HG03520 (cell line): ENCODE data around the gene GDF10.

Experiments
- ATAC-seq: cut with Tn5 transposase; IDR thresholded peaks from one replicate; pipeline ENCODE4 v1.9.1; 2021; ENCODE audit warnings: mild to moderate bottlenecking, moderate library complexity; ENCODE audit not compliant: unreplicated experiment

GDF10 gene

DNA sequence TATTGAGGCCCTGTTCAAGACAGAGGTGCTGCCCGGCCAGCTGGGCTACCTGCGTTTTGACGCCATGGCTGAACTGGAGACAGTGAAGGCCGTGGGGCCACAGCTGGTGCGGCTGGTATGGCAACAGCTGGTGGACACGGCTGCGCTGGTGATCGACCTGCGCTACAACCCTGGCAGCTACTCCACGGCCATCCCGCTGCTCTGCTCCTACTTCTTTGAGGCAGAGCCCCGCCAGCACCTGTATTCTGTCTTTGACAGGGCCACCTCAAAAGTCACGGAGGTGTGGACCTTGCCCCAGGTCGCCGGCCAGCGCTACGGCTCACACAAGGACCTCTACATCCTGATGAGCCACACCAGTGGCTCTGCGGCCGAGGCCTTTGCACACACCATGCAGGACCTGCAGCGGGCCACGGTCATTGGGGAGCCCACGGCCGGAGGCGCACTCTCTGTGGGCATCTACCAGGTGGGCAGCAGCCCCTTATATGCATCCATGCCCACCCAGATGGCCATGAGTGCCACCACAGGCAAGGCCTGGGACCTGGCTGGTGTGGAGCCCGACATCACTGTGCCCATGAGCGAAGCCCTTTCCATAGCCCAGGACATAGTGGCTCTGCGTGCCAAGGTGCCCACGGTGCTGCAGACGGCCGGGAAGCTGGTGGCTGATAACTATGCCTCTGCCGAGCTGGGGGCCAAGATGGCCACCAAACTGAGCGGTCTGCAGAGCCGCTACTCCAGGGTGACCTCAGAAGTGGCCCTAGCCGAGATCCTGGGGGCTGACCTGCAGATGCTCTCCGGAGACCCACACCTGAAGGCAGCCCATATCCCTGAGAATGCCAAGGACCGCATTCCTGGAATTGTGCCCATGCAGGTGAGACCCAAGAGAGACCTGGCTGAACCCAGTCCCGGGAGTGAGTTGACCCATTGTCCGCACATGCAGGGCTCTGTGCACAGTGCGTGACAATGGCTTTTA lies 51.0 kb downstream of the GDF10 start:
- no peak for ATAC-seq

DNA sequence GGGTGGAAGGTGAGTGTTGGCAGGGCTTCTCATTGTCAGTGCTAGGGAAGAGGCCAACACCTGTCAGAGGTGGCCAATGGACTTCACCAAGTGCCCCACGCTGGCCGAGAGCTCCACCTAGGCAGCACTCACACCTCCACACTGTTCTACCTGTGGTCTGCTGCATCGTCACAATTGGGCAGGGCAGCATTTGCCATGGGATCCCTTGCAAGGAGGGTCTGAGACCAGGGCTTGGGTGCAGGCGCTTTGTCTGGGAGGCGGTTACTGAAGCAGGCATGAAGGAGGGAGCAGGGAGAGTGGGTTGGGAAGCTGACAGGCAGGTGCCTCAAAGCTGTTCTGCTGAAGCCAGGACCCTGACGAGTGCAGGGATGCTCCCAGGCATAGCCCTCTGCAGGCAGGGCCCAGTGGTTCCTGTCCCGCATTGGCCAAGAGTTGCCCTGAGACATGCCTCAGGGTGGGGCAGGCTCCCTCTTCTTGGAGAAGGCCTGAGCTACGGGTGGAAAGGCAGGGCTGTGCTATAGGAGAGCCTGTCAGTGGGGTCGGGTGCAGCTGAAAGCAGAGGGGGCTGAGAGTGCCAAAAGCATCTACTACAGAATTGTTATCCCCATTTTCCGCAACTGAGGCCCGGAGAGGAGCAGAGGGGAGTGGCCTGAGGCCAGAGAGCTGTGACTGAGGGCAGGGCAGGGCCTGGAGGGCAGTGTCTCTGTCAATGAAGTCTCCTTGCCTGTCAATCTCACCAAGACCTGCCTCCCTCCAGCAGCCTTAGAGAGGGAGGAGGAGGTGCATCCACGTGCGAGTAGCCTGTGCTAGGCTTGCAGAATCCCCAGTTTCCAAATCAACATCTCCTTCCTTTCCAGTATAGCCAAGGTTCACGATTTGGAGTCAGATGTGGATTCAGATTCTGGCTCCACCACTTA lies 52.2 kb downstream of the GDF10 start:
- no peak for ATAC-seq

DNA sequence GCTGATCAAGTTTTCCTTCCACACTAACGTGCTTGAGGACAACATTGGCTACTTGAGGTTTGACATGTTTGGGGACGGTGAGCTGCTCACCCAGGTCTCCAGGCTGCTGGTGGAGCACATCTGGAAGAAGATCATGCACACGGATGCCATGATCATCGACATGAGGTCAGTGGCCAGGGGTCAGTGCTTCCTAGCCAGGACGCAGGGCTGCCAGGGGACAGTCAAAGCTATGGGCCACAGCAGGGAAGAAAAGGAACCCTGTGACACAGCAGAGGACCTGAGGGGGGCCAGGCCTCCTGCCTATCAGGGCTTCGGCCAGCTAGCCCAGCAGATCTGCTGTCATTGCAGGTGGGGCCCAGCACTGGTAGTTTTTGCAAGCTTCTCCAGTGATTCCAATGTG lies 53.4 kb downstream of the GDF10 start:
- no peak for ATAC-seq

DNA sequence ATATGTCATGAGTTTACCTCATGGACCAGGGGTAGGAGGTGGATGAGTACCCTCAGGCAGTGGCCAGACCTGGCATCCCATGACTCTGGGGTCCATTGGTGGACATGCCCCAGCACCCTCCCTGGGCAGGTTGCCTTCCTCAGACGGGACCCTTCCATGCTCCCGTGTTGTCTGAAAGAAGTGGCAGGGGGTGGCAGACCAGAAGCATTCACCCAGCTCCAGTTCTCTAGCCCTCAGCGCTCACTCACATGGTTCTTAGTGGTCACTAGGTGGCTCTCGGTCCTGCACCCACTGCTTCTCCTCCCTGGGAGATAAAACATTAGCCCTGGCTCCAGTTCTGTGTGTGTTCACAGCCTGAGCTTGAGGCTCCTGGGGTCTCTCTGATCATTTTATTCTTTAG lies 54.2 kb downstream of the GDF10 start:
- ATAC-seq: no peak

DNA sequence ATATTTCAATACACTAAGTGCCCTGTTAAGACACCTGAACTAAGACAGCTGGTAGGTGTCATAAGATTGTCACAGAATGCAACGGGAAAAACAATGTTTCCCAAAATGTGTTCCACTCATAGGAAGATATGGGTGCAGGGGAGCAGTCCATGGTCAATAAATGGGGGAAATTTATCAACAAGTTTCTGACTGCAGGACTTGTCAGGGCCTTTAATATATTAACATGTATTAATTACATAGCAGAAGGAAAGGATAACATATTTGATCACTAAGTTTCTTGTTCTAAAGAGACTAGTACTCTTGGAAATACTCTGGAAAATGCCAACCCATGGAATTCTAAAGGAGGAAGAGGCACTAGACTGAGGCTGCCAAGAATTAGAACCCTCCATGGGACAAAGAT lies 54.9 kb downstream of the GDF10 start:
- no peak for ATAC-seq

GRCh38 chr10:47356708-47357107 lies 56.7 kb downstream of the GDF10 start:
- ATAC-seq: no peak

GRCh38 chr10:47357131-47357582 lies 57.2 kb downstream of the GDF10 start:
- ATAC-seq: no peak

DNA sequence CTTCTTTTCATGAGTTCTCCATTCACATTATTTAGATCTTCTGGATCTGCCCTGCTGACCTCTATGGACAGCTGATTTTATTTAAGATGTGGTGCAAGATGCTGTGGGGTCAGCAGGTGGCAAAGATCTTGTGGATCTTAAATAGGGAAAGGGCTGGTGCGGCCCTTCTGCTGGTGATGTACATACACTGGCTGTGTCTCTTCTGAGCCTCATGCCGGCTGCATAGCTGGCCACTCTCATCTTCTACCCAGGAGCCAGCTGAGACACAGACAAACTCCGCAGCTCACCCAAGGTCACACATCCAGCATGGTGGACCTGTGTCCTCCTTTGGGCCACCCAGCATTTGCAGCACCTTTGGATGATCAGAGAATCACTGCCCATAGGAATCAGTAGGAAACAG lies 57.9 kb downstream of the GDF10 start:
- ATAC-seq: no peak

DNA sequence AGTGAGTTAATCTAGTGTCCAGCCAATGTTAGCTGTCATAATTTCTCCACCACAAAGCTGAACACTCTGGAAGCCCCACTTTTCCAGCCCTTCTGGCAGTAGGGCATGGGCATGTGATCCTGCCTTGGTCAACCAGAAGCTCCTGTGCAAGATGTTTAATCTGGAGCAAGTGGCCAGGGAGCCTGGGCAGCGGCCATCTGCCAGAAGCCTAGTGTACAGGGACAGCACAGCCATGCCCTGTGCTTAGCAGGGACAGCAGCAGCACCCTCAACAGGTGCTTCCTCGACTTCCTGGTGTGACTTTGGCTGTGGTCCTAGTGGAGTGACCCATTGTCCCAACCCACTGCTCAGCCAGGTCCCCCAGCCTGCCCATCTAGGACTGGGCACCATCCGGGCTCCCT lies 58.5 kb downstream of the GDF10 start:
- ATAC-seq: no peak

DNA sequence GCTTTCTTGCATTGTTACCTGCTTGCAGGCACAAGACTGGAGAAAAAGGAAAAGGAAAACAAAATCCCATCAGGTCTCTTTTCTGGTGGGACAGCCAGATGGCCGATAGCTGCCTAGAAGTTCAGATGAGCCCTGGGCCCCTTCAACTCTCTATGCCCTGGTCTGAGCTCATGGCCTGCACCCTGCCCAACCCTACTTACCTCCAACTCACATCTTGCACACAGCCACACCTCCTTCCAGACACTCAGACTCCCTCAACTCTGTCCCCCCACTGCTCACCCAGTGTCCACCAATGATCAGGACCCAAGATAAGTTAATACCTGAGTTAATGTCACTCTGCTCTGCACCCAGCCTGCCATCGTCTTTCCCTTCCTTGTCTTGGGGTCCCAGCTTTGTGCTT lies 59.1 kb downstream of the GDF10 start:
- no peak for ATAC-seq

DNA sequence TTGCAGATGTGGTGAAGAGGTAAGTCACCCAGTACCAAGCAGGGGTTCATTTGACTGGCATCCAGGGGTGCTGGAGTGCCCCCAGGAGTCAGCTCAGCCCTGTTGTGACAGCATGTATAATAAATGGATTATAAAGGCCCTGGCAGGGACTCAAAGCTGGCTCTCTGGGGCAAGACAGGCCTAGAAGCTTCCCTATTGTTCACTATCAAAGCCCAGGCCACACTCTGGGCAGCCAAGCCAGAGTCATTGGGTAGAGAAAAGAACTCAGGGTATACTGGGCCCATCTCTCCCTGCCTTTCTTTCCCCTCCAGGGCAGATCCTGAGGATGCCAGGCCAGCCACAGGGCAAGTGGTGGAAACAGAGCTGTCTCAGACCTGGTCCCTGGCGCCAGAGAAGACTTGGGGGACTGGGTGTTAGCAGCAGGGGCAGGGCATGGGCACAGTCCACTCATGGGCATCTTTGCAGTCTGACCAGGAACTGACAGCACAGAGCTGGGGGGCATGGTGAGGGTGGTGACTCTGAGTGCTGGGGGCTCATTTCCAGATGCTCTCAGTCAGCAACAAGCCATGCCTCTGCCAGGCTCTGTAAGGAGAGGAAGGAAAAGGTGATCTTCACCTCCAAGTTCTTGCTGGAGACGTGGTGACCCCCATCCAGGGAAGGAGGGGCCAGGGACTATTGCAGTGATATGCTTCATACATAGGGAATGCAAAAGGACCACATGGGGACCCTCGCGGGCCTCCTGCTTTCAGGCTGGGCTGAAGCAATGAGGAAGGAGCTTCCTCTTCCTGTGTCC lies 59.8 kb downstream of the GDF10 start:
- ATAC-seq: no peak

GRCh38 chr10:47360419-47361040 lies 60.5 kb downstream of the GDF10 start:
- no peak for ATAC-seq

DNA sequence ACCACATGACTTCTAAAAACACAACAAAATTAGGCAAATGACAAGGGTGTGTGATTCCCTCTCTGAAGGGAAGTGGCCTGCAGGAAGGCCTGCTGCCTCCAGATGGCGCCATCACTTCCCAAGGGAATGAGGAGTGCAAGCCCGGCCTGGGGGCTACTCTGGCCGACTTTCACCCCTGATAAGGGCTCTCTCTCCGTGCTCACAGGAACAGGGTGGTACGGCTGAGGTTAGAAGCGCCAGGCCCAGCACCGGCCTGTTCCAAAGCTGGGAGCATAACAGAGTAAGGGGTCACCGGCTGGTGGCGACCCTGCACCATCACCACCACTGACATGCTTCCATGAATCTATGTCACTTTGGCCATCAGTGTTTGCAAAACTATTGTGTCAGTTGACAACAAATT lies 61.3 kb downstream of the GDF10 start:
- ATAC-seq: no peak

GRCh38 chr10:47362199-47362598 lies 62.2 kb downstream of the GDF10 start:
- ATAC-seq: no peak
